K562 (cell line): ENCODE measurements around the gene SLC35E2B. TPM values are rescaled to one million over a fixed set of nuclear protein-coding genes. Genes with fewer than 3 reads are reported as not detected.
A peak's percentile ranks its signal among the peaks of the same experiment; 100 is the strongest.

ENCODE experiments used
- ATAC-seq: fragments of 200-7000 bp; cut with Tn5 transposase; 3 replicates; pipeline ENCODE4 v1.9.1; 2020; ENCODE audit warnings: moderate library complexity
- BruUV-seq: library from RNA; stranded (reverse); fragments of 400-500 nt; replicated peaks from 2 replicates; lab custom pipeline; 2021; lab: Mats Ljungman, UMichigan
- CTCF ChIA-PET: fragments of 300-600 bp; formaldehyde crosslinking; extraction: SDS; loops from one replicate; lab custom pipeline; 2021; ENCODE audit warnings: low intra/inter-chr PET ratio; lab: Yijun Ruan, JAX
- POLR2A ChIA-PET: fragments of 300-600, 350-650 bp; sonication (Branson Sonifier 250); formaldehyde crosslinking; extraction: SDS; loops from one replicate; lab custom pipeline; 2021; ENCODE audit warnings: antibody characterized with exemption, inconsistent platforms; lab: Yijun Ruan, JAX
- DNase-seq, 4 experiments: peaks; one replicate each; pipeline versions ENCODE4 v3.0.0 to v3.0.0-alpha.2; 2011 to 2018; ENCODE audit warnings: low spot score in 3 of 4, mixed read lengths in 3 of 4; ENCODE audit errors: extremely low read depth in 1 of 4
- FAIRE-seq: peaks from 2 replicates; lab custom pipeline; 2011; peaks lifted over from hg19 to GRCh38; lab: Jason Lieb, UNC
- H2AFZ ChIP-seq: 2 replicates; pipeline ENCODE4 v1.6.0; 2011; ENCODE audit warnings: low read depth, low read length, control low read depth, inconsistent platforms
- H3K27ac ChIP-seq: fragments of 200-600 bp; 3 replicates; pipeline ENCODE4 v1.8.0; 2011; ENCODE audit warnings: low read depth, mild to moderate bottlenecking, control low read depth, inconsistent platforms, low read length, moderate library complexity, mixed read lengths; ENCODE audit errors: extremely low read depth
- H3K27me3 ChIP-seq, 2 experiments: fragments of 300-600 bp in 1 of 2; 2 replicates in 1 of 2; 3 replicates in 1 of 2; pipeline versions ENCODE4 v1.6.0 to v1.8.0; 2011; ENCODE audit warnings: inconsistent platforms in 2 of 2, low read length in 2 of 2, mild to moderate bottlenecking in 1 of 2, mixed read lengths in 1 of 2, moderate library complexity in 1 of 2; ENCODE audit not compliant: control insufficient read depth in 2 of 2, insufficient read depth in 2 of 2
- H3K36me3 ChIP-seq: fragments of 300-600 bp; 3 replicates; pipeline ENCODE4 v1.8.0; 2011; ENCODE audit warnings: mild to moderate bottlenecking, low read length, inconsistent platforms; ENCODE audit not compliant: control insufficient read depth, insufficient read depth
- H3K4me1 ChIP-seq, 2 experiments: fragments of 200-600 bp in 1 of 2; replicated peaks in 1 of 2; 2 replicates in 1 of 2; 3 replicates in 1 of 2; pipeline versions ENCODE4 v1.5.1 to v1.8.0; 2011; ENCODE audit warnings: inconsistent platforms in 2 of 2, low read length in 2 of 2, mild to moderate bottlenecking in 1 of 2, mixed read lengths in 1 of 2, moderate library complexity in 1 of 2; ENCODE audit not compliant: control insufficient read depth in 2 of 2, insufficient read depth in 2 of 2
- H3K4me2 ChIP-seq: 2 replicates; pipeline ENCODE4 v1.6.1; 2011; ENCODE audit warnings: low read length, control low read depth, inconsistent platforms, mixed read lengths; ENCODE audit not compliant: insufficient read depth
- H3K4me3 ChIP-seq: fragments of 200-600 bp; sonication (generic), shearing (Covaris generic); 2 replicates; pipeline ENCODE4 v1.5.1; 2016; ENCODE audit warnings: control low read depth, inconsistent platforms
- H3K79me2 ChIP-seq: fragments of 200-600 bp; 3 replicates; pipeline ENCODE4 v1.8.0; 2011; ENCODE audit warnings: low read length, inconsistent platforms; ENCODE audit not compliant: control insufficient read depth, insufficient read depth
- H3K9ac ChIP-seq, 2 experiments: 2 replicates each; pipeline versions ENCODE4 v1.6.0 to v1.6.1; 2011; ENCODE audit warnings: low read depth in 2 of 2, low read length in 2 of 2, control low read depth in 1 of 2, inconsistent platforms in 1 of 2, mild to moderate bottlenecking in 1 of 2, mixed read lengths in 1 of 2; ENCODE audit not compliant: insufficient read depth in 1 of 2
- H3K9me1 ChIP-seq: one replicate; pipeline ENCODE4 v1.6.0; 2011; ENCODE audit warnings: inconsistent platforms, mild to moderate bottlenecking, low read length, moderate library complexity; ENCODE audit not compliant: control insufficient read depth, insufficient read depth
- H3K9me3 ChIP-seq: replicated peaks from 2 replicates; pipeline ENCODE4 v1.5.1; 2011; ENCODE audit warnings: low read depth, low read length, inconsistent platforms; ENCODE audit not compliant: control insufficient read depth, insufficient read depth
- H4K20me1 ChIP-seq: replicated peaks from 2 replicates; pipeline ENCODE4 v1.6.1; 2011; ENCODE audit warnings: low read length, inconsistent platforms, mixed read lengths; ENCODE audit not compliant: control insufficient read depth, insufficient read depth
- CTCF ChIP-seq, 3 experiments: IDR thresholded peaks in 2 of 3; conservative IDR thresholded peaks in 1 of 3; 2 replicates each; pipeline ENCODE4 v1.5.1; 2011 to 2012; ENCODE audit warnings: low read length in 3 of 3, mild to moderate bottlenecking in 3 of 3, control low read depth in 2 of 3, improper control_type of control experiment in 1 of 3, inconsistent platforms in 1 of 3, low read depth in 1 of 3, mixed read lengths in 1 of 3, moderate library complexity in 1 of 3; ENCODE audit not compliant: insufficient read depth in 2 of 3
- CTCFL ChIP-seq: IDR thresholded peaks from 2 replicates; pipeline ENCODE4 v1.6.1; 2011; ENCODE audit warnings: borderline replicate concordance, low read depth, mild to moderate bottlenecking, moderate library complexity, low read length; ENCODE audit not compliant: insufficient read depth, poor library complexity, severe bottlenecking
- DMBX1 ChIP-seq: fragments of 250-450 bp; sonication (Bioruptor Pico); IDR thresholded peaks from 2 replicates; pipeline ENCODE4 v1.8.0; 2022; ENCODE audit warnings: inconsistent platforms, mild to moderate bottlenecking, moderate library complexity, borderline replicate concordance
- MYC ChIP-seq, 2 experiments: fragments of 250-450 bp in 1 of 2; sonication (Bioruptor Pico) in 1 of 2; IDR thresholded peaks; 2 replicates each; pipeline versions ENCODE4 v1.5.1 to v1.6.1; 2012 to 2021; ENCODE audit warnings: low read depth in 2 of 2, borderline replicate concordance in 1 of 2, improper control_type of control experiment in 1 of 2, low read length in 1 of 2, mild to moderate bottlenecking in 1 of 2, moderate library complexity in 1 of 2
- NFIC ChIP-seq: fragments of 450-650 bp; IDR thresholded peaks from 2 replicates; pipeline ENCODE4 v1.6.1; 2017; ENCODE audit warnings: mild to moderate bottlenecking, inconsistent platforms
- SIN3B ChIP-seq: fragments of 450-650 bp; IDR thresholded peaks from 2 replicates; pipeline ENCODE4 v1.6.1; 2017; ENCODE audit warnings: low read depth, mild to moderate bottlenecking, moderate library complexity
- WGBS: fragments of 100-300 bp; shearing (Covaris generic); methylation state at CpG from one replicate; pipeline ENCODE4 v1.1.6; 2016; ENCODE audit warnings: low coverage, mixed read lengths; ENCODE audit not compliant: insufficient coverage; ENCODE audit errors: missing lambda C conversion rate; 5-methylcytosine and 5-hydroxymethylcytosine counted together
- in situ Hi-C: fragments of 300-500 bp; cut with MboI; formaldehyde crosslinking; loops from 4 replicates; pipeline ENCODE4 v1.15.0; 2018; ENCODE audit warnings: inconsistent platforms, mixed read lengths
- intact Hi-C: fragments of 100-400 bp; cut with micrococcal nuclease; formaldehyde crosslinking; loops from 2 replicates; pipeline ENCODE4 v1.14.2; 2022
- polyA plus RNA-seq, 8 experiments: library from polyadenylated mRNA; depleted of rRNA in 4 of 8; stranded (reverse) in 5 of 8; unstranded in 3 of 8; fragments of >200 nt; fragmentation: Nextera tagmentation in 2 of 8; fragmentation: Illumina TruSeq in 1 of 8; extraction: Ambion mirVana in 2 of 8; extraction: Trizol in 1 of 8; gene quantifications; 2 replicates each; pipeline versions ENCODE4 v1.2.1 to v1.2.3, GENCODE V29; 2011 to 2014; ENCODE audit warnings: inconsistent platforms in 1 of 8, missing spikeins in 1 of 8
- total RNA-seq, 7 experiments: library from RNA; depleted of rRNA in 6 of 7; stranded (reverse); fragments of >200 nt in 6 of 7; fragmentation: Illumina TruSeq in 2 of 7; extraction: Trizol in 2 of 7; gene quantifications; 2 replicates each; pipeline versions ENCODE4 v1.2.1 to v1.2.3, GENCODE V29; 2011 to 2021; ENCODE audit warnings: low replicate concordance in 1 of 7
- TF ChIP-seq, protein P1 (sequence below): sonication (generic); formaldehyde crosslinking; IDR thresholded peaks from 2 replicates; pipeline ENCODE4 v1.9.0; 2022; ENCODE audit warnings: mild to moderate bottlenecking, missing genetic modification reagents
- TF ChIP-seq, protein P2 (sequence below), 2 experiments: fragments of 250-450 bp in 1 of 2; fragments of 450-650 bp in 1 of 2; sonication (Bioruptor Pico) in 1 of 2; IDR thresholded peaks; 2 replicates each; pipeline versions ENCODE4 v1.6.1 to v1.8.0; 2016 to 2021; ENCODE audit warnings: mild to moderate bottlenecking in 2 of 2, moderate library complexity in 2 of 2, missing compliant biosample characterization in 1 of 2, missing genetic modification characterization in 1 of 2
- TF ChIP-seq, protein P3 (sequence below): sonication (generic); formaldehyde crosslinking; IDR thresholded peaks from 2 replicates; pipeline ENCODE4 v1.8.1; 2023; ENCODE audit warnings: mild to moderate bottlenecking, missing genetic modification reagents

Gene SLC35E2B
- total and polyA plus RNA-seq, 9 of the 15 experiments (the other 6 are each of a cell fraction or from before 2014, with no cell fraction given) = 4.7 to 44.6 (median 20.7) TPM

DNA sequence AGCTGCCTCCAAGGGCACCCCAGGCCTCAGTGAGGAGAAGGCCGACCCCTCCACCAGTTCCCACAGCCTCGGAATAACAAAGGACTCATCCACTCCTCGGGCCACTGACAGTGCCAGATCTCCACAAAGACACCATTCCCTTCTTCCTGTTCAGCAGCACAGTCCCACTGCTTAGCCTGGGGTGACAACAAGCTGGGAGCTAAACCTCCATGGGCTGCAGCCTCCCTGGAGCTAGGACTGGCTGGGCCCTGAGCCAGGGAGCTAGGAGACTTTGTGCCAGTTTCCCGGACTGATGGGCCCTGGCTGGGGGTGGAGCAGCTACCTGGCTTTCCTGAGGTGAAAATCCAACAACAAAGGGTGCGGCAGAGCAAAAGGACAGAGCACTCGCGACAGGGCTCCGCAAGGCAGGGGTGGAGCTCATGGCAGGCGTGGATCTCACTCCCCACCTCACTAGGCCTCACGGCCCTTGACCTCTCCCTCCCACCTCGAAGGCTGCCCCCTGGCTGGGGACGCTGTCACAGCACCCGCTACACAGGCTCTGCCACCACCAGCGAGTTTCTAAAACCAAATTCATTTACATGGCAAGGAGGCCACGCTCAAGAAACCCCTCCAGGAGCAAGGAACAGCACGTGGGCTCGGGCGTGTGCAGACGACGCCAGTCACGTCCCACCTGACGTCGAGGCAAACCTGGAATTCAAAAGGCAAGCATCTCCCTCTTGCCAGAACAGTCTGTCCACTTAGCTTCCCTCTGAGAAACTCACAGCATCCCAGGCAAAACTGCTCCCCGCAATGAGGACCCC is 13.8 kb downstream of the SLC35E2B start:
- ChIA-PET POLR2A (interaction anchor here (0.6 kb wide), 2 partner anchors 95 to 207 kb away, joined by 3 read pairs; no protein-coding TSS in a partner anchor), CTCF (no interaction called here)
- H3K27me3 ChIP-seq = no peaks in the 10 kb centered on the region
- H3K4me1 ChIP-seq = peaks cover 3 to 32% of the 10 kb centered on the region in 2 experiments; a peak in 4 of 5 replicates
- H3K9ac ChIP-seq = peak overlapping the region in 1 of 2 experiments; percentile 57; a peak in 3 of 4 replicates
- peaks cover 21% of the 10 kb centered on the region for H3K79me2 ChIP-seq
- ATAC-seq (peak; percentile 84), DNase-seq (peak; percentile 41 to 78 (median 64)), FAIRE-seq (no peak)
- H3K36me3 ChIP-seq = peaks cover 2% of the 10 kb centered on the region; the same call in 1 of the 3 replicates
- H3K9me3 ChIP-seq = no peaks in the 10 kb centered on the region; the same call in 1 of the 2 replicates
- in situ Hi-C loops = no loop called here
- H4K20me1 ChIP-seq = 0 out of 2 replicates have a peak, but pooled peaks cover 2% of the 10 kb centered on the region
- H2AFZ ChIP-seq = no peak overlapping the region
- no TSS peak for BruUV-seq
- H3K9me1 ChIP-seq = peaks cover 6% of the 10 kb centered on the region
- 82% methylated on average over 24 of the region's 24 CpGs for WGBS
- intact Hi-C loops = no loop called here
- no peak overlapping the region for H3K4me2 ChIP-seq
- H3K4me3 ChIP-seq = no peak overlapping the region
- no peak overlapping the region; the same call in 2 of the 3 replicates for H3K27ac ChIP-seq
- TF ChIP-seq DMBX1 (CRISPR knock-in tag) (no peak), CTCF (IDR thresholded peaks at IDR 0.05 in 2 of 3, conservative IDR thresholded peaks at IDR 0.05 in 1 of 3; ENCODE audit: insufficient read depth in 2 of 3, low read depth in 1 of 3, low read length in 3 of 3) (peak; percentile 25 to 54 (median 45); a peak in 5 of 6 replicates), CTCFL (peak; percentile 90), NFIC (0 out of 2 replicates have a peak, but pooled peaks have one; percentile 5), MYC (IDR thresholded peaks at IDR 0.05; ENCODE audit: low read depth, low read length) (no peak), MYC (CRISPR knock-in tag; IDR thresholded peaks at IDR 0.05; ENCODE audit: borderline replicate concordance, low read depth) (no peak), SIN3B (no peak)
- TF ChIP-seq, protein P1, sequence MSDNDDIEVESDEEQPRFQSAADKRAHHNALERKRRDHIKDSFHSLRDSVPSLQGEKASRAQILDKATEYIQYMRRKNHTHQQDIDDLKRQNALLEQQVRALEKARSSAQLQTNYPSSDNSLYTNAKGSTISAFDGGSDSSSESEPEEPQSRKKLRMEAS (CRISPR knock-in tag) = peak; percentile 19; the same call in 1 of the 2 replicates
- TF ChIP-seq, protein P2, sequence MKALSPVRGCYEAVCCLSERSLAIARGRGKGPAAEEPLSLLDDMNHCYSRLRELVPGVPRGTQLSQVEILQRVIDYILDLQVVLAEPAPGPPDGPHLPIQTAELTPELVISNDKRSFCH (CRISPR knock-in tag; IDR thresholded peaks at IDR 0.05) = no peak
- TF ChIP-seq, protein P2 (tag; IDR thresholded peaks at IDR 0.05) = no peak
- TF ChIP-seq, protein P3, sequence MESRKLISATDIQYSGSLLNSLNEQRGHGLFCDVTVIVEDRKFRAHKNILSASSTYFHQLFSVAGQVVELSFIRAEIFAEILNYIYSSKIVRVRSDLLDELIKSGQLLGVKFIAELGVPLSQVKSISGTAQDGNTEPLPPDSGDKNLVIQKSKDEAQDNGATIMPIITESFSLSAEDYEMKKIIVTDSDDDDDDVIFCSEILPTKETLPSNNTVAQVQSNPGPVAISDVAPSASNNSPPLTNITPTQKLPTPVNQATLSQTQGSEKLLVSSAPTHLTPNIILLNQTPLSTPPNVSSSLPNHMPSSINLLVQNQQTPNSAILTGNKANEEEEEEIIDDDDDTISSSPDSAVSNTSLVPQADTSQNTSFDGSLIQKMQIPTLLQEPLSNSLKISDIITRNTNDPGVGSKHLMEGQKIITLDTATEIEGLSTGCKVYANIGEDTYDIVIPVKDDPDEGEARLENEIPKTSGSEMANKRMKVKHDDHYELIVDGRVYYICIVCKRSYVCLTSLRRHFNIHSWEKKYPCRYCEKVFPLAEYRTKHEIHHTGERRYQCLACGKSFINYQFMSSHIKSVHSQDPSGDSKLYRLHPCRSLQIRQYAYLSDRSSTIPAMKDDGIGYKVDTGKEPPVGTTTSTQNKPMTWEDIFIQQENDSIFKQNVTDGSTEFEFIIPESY (CRISPR knock-in tag) = peak; percentile 98
